CD4-positive, alpha-beta T cell treated with Interleukin-12 subunit alpha and Interleukin-12 subunit beta, for 1 hour (primary cell): ENCODE measurements around the gene TRIM73.
"Not testable (repeated sequence)": the region's sequence is repeated elsewhere in the genome, so short reads cannot be mapped to it uniquely, and the experiment has no call there.

Experiments
- DNase-seq: peaks from one replicate; pipeline ENCODE4 v3.0.0-alpha.2; 2020

The TRIM73 gene

DNA sequence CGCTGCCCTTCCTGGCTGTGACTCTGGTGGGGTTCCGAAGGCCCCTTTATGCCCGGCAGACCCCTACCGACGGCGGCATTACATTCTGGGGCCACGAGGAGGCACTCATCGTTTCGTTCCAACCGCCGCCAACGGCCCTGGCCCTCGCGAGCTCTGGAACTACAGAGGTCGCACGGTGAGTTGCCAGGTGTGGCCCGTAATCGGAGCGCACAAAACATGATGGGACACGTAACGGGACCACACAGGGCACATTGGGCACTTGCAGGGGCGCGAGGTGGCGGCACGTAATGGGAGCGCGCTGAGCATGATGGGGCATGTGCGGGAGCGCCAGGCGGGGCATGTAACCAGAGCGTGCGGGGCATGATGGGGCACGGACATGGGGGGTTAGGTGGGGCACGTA, at the start of gene TRIM73:
Gene TRIM73 (plus strand): TSS at position 301 of the 400 bp plus-strand sequence. CDS start 3,305 bp downstream, outside the sequence.
- not testable (repeated sequence) for DNase-seq

DNA sequence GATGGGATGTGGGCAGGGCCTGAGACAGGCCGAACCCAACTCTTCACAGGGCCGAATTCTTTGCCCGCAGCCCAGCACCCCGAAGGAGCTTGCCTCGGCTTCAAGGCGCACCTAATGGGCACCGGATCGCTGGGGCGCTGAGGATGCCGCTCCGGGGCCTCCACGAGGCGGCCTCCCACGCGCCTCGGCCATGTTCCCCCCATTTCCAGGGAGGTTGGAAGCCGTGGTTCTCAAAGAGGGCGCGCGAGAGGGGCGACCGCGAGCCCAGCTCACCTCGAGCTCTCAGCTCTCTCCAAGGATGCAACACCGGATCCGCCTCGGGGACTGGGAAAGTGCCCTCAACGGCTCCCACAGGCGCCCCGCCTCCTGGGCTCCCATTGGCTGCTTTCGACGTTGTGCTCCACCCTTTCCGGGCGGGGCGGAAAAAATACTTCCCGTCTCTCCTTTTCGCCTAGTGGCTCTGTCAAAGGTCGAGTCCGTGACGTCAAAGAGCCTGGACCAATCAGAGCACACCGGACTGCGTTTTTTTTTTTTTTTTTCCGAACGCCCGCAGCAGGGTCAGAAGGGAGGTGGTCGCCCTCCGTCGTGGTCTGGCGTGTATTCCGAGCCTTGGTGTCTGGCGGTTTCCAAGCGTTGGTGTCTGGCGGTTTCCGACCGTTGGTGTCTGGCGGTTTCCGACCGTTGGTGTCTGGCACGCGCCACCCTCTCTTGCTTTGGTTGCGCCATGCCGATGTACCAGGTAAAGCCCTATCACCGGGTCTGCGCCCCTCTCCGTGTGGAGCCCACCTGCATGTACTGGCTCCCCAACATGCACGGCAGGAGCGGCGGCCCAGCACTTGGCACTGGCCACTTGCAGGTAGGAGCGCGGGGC, 36.5 kb upstream of the TRIM73 start:
- peak; percentile 43 for DNase-seq

DNA sequence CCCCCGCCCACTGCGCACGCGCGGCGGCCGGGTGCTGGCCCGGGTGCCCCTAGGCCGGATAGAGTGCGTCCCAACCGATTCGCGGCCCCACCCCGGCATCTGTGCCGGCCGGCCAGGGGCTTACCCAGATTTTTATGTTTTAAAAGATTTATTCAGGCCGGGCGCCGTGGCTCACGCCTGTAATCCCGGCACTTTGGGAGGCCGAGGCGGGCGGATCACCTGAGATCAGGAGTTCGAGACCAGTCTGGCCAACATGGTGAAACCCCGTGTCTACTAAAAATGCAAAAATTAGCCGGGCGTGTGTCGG, 35.9 kb upstream of the TRIM73 start:
- DNase-seq = not testable (repeated sequence)

DNA sequence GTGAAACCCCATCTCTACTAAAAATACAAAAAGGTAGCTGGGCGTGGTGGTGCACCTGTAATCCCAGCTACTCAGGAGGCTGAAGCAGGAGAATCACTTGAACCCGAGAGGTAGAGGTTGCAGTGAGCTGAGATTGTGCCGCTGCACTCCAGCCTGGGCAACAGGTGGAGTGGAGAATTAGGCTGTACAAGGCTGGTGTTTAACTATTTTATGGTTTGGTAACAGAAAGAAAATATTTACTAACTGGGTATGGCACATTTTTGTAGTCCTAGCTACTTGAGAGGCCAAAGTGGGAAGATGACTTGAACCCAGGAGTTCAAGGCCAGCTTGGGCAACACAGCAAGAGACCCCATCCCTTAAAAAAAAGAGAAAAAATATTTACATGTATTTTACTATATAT, 31.4 kb upstream of the TRIM73 start:
- DNase-seq = not testable (repeated sequence)

DNA sequence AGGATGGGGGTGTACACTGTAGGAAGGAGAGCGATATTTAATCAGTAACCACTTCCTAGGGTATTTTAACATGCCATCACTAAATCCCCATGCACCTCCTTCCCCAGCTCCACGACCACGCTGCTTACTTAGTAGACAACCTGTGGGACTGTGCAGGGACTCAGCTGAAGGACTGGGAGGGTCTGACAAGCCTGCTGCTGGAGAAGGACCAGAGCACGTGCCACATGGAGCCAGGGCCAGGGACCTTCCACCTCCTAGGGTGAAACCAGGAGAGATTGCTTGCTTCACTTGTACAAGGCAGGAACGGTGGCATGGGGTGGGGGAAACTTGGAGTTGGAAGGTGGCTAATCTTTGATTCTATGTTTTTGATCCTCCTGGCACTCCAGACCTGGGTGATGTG, 28.8 kb upstream of the TRIM73 start:
- DNase-seq = not testable (repeated sequence)

DNA sequence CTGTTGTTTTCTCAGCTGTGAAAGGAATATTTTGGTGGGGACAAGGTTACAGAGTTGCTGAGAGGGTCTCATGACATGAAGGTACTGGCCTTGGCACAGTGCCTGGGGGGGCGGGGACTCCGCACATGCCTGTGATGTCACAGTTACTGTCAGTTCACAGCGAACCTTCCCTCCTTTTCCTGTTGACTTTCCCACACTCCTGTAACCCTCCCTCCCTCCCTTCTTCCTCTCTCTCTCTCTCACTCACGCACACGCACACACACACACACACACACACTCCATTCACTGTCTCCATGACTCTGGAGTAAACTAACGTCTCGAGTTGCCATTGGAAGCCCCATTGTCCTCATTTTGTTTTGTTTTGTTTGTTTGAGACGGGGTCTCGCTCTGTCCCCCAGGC, 28.1 kb upstream of the TRIM73 start:
- not testable (repeated sequence) for DNase-seq

DNA sequence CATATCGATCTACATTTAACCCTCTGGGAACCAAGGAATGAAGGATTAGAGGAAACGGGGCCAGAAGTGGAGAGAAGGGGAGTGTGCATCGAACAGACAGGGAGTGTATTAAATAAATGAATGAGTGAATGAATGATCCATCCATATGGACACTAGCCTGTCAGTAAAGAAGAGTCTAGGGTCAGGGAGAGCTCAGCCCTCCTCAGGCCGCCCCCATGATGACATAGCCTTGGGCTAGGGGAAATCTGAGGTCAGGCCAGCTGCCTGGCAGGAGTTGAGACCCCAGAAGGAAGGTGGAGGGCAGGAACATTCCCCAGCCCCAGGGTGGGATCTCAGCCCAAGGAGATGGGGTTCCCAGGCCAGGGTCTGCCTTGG, 21.3 kb upstream of the TRIM73 start:
- DNase-seq = not testable (repeated sequence)

DNA sequence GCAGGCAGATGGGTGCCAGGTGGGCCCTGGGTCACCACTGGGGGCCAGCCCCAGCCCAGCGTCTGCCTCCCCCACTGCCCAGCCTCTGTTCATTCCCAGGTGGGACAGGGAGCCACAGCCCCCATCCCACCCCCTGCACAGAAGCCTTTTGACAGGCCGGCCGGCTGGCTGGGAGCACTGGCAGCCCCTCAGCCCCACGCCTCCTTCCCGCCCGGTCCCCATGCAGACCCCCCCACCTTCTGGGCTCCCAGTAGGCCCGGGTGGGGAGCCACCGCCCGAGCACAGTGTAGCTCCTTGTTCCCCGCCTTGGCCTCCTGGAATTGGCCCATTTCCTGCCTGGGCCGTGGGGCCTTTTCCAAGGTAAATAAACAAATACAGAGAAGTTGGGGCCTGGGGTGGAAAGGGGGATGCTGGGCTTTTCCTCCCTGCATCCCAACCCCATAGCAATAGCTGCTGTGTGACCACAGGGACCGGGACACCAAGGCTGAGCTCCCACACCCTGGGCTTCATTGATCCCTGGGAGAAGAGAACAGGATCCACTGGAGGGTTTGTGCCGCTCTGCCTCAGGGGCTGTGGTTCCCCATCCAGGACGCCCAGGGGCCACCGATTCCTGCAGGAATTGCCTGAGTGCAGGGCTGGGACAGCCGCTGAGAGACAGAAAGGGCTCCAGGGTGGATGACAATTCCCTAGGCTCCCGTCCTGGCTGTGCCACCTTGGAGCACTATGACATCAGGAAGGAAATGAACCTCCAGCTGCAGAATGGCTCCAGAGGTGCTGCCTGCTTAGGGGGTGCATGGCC, 20.7 kb upstream of the TRIM73 start:
- not testable (repeated sequence) for DNase-seq

DNA sequence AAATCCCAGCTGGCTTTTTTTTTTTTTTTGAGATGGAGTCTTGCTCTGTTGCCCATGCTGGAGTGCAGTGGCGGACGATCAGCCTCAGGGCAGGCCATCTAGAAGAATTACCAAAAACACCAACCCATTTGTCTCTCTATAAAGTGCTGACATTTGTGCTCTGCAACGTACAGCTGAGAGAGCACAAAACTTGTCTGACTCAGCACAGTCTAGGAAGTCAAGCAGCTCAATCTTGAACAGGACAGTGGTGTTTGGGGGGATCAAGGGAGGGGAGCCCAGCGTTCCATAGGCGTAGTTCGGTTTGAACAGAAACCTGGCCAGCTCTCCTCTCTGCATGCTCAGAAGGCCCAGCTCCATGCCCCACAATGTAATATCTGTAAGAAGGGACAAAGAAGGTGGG, 2.2 kb upstream of the TRIM73 start:
- DNase-seq = not testable (repeated sequence)

DNA sequence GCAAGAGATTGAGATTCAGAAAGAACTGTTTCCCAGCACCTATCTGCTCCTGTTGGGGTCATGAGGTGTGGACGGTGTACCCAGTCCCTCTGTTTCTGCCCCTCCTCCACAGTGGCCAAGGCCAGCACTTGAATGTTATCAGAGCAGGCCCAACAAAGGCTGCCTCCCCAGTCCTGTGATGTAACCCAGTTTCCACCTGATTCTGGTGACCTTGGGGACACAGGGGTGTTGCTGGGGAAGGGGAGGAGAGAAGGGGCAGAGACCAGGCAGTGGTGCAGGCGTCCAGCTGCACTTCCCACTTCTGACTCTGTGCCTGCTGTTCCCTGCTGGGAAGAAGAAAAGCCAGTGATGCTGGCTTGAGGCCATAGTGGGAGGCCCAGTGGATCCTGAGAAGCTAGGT, 2.4 kb downstream of the TRIM73 start:
- not testable (repeated sequence) for DNase-seq

DNA sequence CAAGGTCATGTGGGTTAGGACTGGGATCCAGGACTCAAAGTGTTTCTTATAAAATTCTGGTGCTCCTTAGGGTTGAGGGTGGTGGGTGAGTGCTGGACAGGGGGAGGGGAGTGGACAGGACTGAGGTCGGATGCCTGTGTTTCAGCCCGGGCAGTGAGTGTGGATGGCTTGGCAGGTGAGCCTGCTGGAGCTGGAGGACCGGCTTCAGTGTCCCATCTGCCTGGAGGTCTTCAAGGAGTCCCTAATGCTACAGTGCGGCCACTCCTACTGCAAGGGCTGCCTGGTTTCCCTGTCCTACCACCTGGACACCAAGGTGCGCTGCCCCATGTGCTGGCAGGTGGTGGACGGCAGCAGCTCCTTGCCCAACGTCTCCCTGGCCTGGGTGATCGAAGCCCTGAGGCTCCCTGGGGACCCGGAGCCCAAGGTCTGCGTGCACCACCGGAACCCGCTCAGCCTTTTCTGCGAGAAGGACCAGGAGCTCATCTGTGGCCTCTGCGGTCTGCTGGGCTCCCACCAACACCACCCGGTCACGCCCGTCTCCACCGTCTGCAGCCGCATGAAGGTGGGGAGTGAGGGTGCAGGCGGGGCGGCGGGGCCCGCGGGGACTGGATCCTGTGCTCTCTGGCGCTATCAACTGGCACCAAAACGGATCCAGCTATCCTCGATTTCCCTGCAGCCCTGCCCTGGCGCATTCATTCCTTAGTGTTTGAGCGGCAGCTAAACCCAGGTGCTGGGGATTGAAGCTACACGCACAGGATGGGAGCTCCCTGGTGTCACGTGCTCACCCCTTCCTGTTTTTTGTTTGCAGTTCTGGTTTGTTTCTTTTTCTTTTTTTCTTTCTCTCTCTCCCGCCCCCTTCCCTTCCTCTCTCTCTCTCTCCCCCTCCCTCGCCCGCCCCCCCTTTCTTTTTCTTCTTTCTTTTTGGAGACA, 3.6 kb downstream of the TRIM73 start:
- not testable (repeated sequence) for DNase-seq

DNA sequence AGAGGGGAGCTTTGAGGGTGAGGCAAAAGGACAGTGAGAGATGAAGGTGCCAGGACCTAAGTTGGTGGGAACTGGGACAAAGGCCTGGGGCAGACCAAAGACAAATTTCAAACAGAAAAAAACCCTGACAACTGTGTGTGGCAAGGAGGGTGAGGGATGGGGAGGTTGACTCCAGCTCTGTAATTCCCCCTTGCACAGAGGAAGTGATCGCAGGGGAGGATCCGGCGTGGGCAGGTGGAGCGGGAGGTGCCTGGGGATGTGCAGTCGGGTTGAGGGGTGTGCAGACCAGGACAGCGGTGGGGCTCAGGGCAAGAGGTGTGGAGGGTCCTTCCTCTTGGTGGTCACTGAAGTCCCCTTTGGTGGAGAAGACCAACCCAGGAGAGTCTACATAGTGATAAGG, 5.1 kb downstream of the TRIM73 start:
- not testable (repeated sequence) for DNase-seq

DNA sequence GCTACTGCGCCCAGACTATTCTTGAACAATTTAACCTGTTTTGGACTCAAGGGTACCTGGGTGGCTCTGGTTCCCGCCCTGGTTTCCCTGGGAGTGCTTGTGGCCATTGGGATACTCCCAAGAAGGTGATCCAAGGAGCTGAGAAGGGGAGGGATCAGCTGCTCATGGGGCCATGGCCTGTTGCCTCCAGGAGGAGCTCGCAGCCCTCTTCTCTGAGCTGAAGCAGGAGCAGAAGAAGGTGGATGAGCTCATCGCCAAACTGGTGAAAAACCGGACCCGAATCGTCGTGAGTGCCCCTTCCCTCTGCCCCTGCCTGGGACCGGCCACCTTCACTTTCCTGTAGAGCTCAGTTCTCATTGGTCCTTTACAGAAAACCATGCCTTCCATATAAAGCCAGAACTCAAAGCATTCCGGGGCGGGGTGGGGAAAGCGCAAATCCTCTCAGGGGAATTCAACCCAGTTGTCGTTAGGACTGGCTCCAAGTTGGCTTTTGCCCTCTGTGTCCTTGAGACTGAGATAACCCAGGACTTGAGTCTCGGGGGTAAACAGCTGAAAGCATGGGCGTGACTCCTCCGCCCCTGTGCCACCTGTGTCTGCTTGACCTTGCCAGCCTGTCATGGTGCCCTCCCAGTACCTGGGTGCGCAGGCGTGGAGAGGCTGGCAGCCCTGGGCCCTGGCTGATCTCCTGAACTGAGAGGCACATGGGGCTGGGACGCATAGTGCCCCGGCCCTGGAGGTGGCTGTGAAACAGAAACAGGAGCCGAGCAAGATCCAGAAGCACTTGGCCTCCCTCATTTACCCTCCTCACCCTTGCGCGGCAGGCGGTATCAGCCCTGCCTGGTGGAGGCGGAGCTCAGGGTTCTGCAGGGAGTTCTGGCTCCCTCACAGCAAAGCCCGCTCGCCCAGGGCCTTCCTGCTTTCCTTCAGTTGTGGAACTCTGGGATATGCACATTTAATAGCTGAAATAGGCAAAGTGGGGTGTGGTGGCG, 8.3 kb downstream of the TRIM73 start:
- not testable (repeated sequence) for DNase-seq

DNA sequence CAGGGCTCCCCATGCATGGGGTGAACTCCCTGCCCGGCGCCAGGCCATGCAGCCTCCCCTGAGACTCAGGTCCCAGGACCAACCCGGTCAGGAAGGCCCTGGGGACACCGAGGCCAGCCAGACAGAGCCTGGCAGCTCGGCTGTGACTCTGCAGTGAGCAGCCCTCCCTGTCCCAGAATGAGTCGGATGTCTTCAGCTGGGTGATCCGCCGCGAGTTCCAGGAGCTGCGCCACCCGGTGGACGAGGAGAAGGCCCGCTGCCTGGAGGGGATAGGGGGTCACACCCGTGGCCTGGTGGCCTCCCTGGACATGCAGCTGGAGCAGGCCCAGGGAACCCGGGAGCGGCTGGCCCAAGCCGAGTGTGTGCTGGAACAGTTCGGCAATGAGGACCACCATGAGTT, 9.2 kb downstream of the TRIM73 start:
- DNase-seq = not testable (repeated sequence)

DNA sequence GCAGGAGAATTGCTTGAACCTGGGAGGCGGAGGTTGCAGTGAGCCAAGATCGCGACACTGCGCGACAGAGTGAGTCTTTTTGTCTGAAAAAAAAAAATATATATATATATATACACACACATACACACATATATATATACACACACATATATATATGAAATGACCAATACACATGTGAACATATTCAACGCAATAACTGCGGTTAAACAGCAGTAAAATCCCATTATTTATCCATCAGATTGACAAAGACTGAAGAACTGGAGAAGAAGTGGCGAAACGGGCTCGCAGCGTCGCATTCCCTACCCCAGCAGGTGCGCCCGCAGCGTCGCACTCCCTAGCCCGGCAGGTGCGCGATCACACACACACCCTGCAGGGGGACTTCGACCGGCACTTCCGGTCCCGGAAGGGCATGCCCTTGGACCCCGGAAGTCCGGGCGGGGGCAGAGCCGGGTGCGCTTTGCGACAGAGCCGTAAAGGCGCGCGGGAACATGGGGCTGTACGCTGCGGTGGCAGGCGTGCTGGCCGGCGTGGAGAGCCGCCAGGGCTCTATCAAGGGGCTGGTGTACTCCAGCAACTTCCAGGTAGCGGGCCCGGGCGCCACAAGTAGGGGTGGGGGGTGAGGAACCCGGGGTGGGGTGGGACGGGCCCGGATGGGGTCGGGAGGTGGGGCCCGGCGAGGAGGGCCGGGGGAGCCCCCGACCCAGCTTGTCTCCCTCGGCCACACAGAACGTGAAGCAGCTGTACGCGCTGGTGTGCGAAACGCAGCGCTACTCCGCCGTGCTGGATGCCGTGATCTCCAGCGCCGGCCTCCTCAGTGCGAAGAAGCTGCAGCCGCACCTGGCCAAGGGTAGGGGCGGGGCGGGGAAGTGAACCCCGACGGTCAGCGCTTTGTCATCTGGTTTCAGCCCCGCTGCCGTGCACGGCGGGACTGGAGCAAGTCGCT, 14.7 kb downstream of the TRIM73 start:
- DNase-seq = peak; percentile 18

DNA sequence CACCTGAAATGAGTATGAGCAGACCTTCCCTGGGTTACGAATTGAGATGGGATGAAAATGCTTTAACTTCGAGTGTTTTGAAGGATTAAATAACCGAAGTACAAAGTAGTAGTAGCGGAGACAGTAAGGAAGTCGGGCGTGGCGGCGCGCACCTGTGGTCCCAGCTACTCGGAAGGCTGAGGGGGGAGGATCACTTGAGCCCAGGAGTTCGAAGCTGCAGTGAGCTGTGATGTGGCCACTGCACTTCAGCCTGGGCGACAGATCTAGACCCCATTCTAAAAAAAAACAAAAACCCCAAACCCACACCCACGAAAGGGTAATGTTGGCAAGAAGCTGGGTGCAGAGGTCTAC, 15.4 kb downstream of the TRIM73 start:
- not testable (repeated sequence) for DNase-seq

DNA sequence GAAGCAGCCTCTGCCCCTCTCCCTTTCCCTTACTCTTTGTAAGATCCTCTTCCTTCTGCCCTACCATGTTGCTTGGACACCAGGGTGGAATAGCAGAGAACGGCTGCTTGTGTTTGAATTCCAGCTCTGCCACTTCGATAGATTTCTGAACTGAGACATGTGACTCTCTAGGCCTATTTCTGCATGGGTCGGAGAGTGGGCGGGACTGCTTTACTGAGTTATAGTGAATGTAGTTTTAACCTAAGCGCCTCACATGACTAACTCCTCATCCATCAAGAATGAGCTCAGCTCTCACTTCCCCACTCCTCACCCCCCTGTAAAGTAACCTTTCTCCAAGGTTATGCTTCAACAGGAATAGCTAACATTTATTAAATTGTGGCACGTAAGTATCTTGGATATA, 18.8 kb downstream of the TRIM73 start:
- not testable (repeated sequence) for DNase-seq

DNA sequence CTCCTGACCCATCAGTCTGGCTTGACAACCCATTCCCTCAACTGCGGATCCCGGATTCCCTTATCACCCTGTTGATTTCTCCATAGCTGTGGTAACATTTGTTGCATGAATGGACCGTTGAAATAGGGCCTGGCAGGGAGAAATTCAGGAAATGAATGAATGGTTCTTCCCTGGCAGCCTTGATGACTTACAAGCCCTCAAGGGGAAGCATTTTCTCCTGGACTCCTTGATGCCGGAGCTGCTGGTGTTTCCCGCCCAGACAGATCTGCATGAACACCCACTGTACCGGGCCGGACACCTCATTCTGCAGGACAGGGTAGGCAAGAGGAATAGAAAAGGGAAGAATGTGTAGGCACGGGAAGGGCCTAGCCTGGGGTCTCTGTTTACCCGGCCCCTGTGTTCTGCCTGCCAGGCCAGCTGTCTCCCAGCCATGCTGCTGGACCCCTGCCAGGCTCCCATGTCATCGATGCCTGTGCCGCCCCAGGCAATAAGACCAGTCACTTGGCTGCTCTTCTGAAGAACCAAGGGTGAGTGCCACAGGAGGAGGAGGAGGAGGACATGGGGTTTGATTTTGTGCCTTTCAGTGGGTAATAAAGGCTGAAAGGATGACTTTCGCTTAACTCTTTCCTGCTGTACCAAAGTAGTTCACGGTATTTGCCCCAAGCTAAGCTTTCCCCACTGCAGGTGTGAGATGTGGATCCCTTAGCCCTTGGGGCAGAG, 19.4 kb downstream of the TRIM73 start:
- DNase-seq = not testable (repeated sequence)

DNA sequence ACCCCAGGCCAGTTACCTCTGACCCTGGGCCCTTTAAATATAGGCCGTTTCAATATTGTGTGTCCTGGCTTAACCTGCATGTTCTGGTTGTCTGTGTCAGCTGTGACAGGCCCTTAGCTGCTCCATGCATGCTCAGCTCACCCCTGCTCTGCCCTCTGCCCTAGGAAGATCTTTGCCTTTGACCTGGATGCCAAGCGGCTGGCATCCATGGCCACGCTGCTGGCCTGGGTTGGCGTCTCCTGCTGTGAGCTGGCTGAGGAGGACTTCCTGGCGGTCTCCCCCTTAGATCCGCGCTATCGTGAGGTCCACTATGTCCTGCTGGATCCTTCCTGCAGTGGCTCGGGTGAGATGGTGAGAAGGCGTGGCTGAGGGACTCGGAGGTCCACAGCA, 20.0 kb downstream of the TRIM73 start:
- DNase-seq = not testable (repeated sequence)
